Lung microvascular endothelial cell (primary cell): ENCODE results near the gene ARMH2. TPM values are rescaled to one million over a fixed set of nuclear protein-coding genes. Genes with fewer than 3 reads are reported as not detected.
"Not testable (repeated sequence)": the region's sequence is repeated elsewhere in the genome, so short reads cannot be mapped to it uniquely, and the experiment has no call there.

Source experiments
- DNase-seq, 2 donors: peaks; one replicate each; pipeline versions ENCODE4 v3.0.0 to v3.0.0-alpha.2; 2010; ENCODE audit warnings: low read depth in 2 of 2
- total RNA-seq: library from RNA; depleted of rRNA; stranded (reverse); fragments of >200 nt; gene quantifications from 2 replicates; pipeline ENCODE4 v1.2.1, GENCODE V29; 2014

ARMH2 gene
- total RNA-seq, 1 donor from 2014 or later, result not detected

- not testable (repeated sequence) for DNase-seq
Observed at GRCh38 chr6:24764833-24765828, 33.6 kb downstream of the ARMH2 start.

GRCh38 chr6:24763578-24763977, 35.1 kb downstream of the ARMH2 start:
- DNase-seq, result no peak

- no peak for DNase-seq
Observed at GRCh38 chr6:24761851-24762250, 36.9 kb downstream of the ARMH2 start.

GRCh38 chr6:24761193-24761835, 37.4 kb downstream of the ARMH2 start:
- no peak for DNase-seq

- DNase-seq, result no peak
Observed at GRCh38 chr6:24760210-24760609, 38.5 kb downstream of the ARMH2 start.

GRCh38 chr6:24759718-24760117, 39.0 kb downstream of the ARMH2 start:
- no peak for DNase-seq

GRCh38 chr6:24757611-24758010, 41.1 kb downstream of the ARMH2 start:
- DNase-seq, result no peak

GRCh38 chr6:24755279-24755678, 43.4 kb downstream of the ARMH2 start:
- DNase-seq, result no peak

GRCh38 chr6:24754378-24754777, 44.3 kb downstream of the ARMH2 start:
- DNase-seq, result not testable (repeated sequence)

GRCh38 chr6:24753545-24753944, 45.2 kb downstream of the ARMH2 start:
- no peak for DNase-seq

- DNase-seq, result no peak
Observed at GRCh38 chr6:24752917-24753492, 45.7 kb downstream of the ARMH2 start.

GRCh38 chr6:24752503-24752902, 46.2 kb downstream of the ARMH2 start:
- DNase-seq, result no peak

- DNase-seq, result not testable (repeated sequence)
Observed at GRCh38 chr6:24750878-24751277, 47.8 kb downstream of the ARMH2 start.

- no peak for DNase-seq
Observed at GRCh38 chr6:24749297-24749696, 49.4 kb downstream of the ARMH2 start.

Other genes starting within 250 kb of the ARMH2 start
- under 0.01 TPM in 1 of 2 replicates, not detected in the other for gene KIAA0319, start 152.7 kb downstream of the ARMH2 start, total RNA-seq
- gene TDP2, start 132.0 kb downstream of the ARMH2 start, total RNA-seq, result 17.9 and 19.0 TPM in 2 replicates
- 3.2 and 3.9 TPM in 2 replicates for gene ACOT13, start 131.8 kb downstream of the ARMH2 start, total RNA-seq
- 68.1 and 70.0 TPM in 2 replicates for gene C6orf62, start 79.8 kb downstream of the ARMH2 start, total RNA-seq
- gene GMNN, start 24.0 kb downstream of the ARMH2 start, total RNA-seq, result 7.9 and 13.9 TPM in 2 replicates
- gene RIPOR2, start 137.0 kb upstream of the ARMH2 start, total RNA-seq, result under 0.01 TPM in 2 replicates